Right lobe of liver (tissue), 4 donors: ENCODE results near the gene NPHP3.

ENCODE experiments used
- CTCF ChIP-seq, 4 donors: fragments of 200-600 bp in 3 of 4; fragments of 450-650 bp in 1 of 4; IDR thresholded peaks; one replicate each; pipeline versions ENCODE4 v1.5.1 to v1.8.0; 2016 to 2022; ENCODE audit warnings: antibody characterized with exemption in 4 of 4, mild to moderate bottlenecking in 2 of 4
- POLR2A ChIP-seq: fragments of 450-650 bp; IDR thresholded peaks from one replicate; pipeline ENCODE4 v1.6.1; 2017; ENCODE audit warnings: antibody characterized with exemption, mild to moderate bottlenecking
- donor health status: DM: no; HTN: no; CAD: no.
- donor health status: DM: no; HTN: no; CAD: no.
- donor health status: DM: no; HTN: yes; CAD: no.

- no peak for TF ChIP-seq CTCF (IDR thresholded peaks at IDR 0.05)
- no peak for TF ChIP-seq POLR2A
Observed at GRCh38 chr3:132652640-132653270, 69.5 kb downstream of the NPHP3 start.
